SU-DHL-6 (cell line): ENCODE results near the gene TTN.

Source experiments
- EZH2phosphoT487 ChIP-seq: fragments of 200-600 bp; sonication (generic), shearing (Covaris generic); conservative IDR thresholded peaks from 2 replicates; pipeline ENCODE4 v1.6.1; 2018; ENCODE audit warnings: mild to moderate bottlenecking, antibody characterized with exemption, low read length, moderate library complexity, mixed read lengths
- TF ChIP-seq, protein P1 (sequence below): fragments of 200-600 bp; sonication (generic); IDR thresholded peaks from one replicate; pipeline ENCODE4 v1.5.1; 2017; ENCODE audit warnings: antibody characterized with exemption, mild to moderate bottlenecking, low read length, moderate library complexity; ENCODE audit not compliant: insufficient read depth, poor library complexity, severe bottlenecking

GRCh38 chr2:178799305-178799704 is 7.9 kb downstream of the TTN start:
- TF ChIP-seq, protein P1, sequence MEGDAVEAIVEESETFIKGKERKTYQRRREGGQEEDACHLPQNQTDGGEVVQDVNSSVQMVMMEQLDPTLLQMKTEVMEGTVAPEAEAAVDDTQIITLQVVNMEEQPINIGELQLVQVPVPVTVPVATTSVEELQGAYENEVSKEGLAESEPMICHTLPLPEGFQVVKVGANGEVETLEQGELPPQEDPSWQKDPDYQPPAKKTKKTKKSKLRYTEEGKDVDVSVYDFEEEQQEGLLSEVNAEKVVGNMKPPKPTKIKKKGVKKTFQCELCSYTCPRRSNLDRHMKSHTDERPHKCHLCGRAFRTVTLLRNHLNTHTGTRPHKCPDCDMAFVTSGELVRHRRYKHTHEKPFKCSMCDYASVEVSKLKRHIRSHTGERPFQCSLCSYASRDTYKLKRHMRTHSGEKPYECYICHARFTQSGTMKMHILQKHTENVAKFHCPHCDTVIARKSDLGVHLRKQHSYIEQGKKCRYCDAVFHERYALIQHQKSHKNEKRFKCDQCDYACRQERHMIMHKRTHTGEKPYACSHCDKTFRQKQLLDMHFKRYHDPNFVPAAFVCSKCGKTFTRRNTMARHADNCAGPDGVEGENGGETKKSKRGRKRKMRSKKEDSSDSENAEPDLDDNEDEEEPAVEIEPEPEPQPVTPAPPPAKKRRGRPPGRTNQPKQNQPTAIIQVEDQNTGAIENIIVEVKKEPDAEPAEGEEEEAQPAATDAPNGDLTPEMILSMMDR, result no peak
- no peak for TF ChIP-seq EZH2phosphoT487
